Neuronal stem cell (in vitro differentiated cells): ENCODE measurements around the gene CLMN.

Experiments used
- DNase-seq: peaks from one replicate; pipeline ENCODE4 v3.0.0-alpha.2; 2013; ENCODE audit warnings: low spot score
- H2AFZ ChIP-seq: one replicate; pipeline ENCODE4 v1.6.1; 2013; ENCODE audit warnings: mild to moderate bottlenecking, low read length, inconsistent platforms
- H2AK5ac ChIP-seq: 2 replicates; pipeline ENCODE4 v1.6.1; 2013; ENCODE audit warnings: low read depth, mild to moderate bottlenecking, inconsistent platforms, low read length, moderate library complexity, mixed read lengths
- H2BK120ac ChIP-seq: 2 replicates; pipeline ENCODE4 v1.6.1; 2013; ENCODE audit warnings: low read depth, mild to moderate bottlenecking, inconsistent platforms, low read length, moderate library complexity, mixed read lengths
- H2BK12ac ChIP-seq: one replicate; pipeline ENCODE4 v1.6.1; 2013; ENCODE audit warnings: low read length, inconsistent platforms
- H2BK15ac ChIP-seq: 2 replicates; pipeline ENCODE4 v1.6.1; 2013; ENCODE audit warnings: mild to moderate bottlenecking, low read length, inconsistent platforms, mixed read lengths
- H2BK5ac ChIP-seq: one replicate; pipeline ENCODE4 v1.6.1; 2013; ENCODE audit warnings: inconsistent platforms, mild to moderate bottlenecking, low read length, moderate library complexity
- H3K14ac ChIP-seq: one replicate; pipeline ENCODE4 v1.6.1; 2013; ENCODE audit warnings: low read length, inconsistent platforms
- H3K18ac ChIP-seq: 2 replicates; pipeline ENCODE4 v1.6.1; 2013; ENCODE audit warnings: low read length, inconsistent platforms
- H3K23ac ChIP-seq: 2 replicates; pipeline ENCODE4 v1.6.1; 2013; ENCODE audit warnings: low read depth, mild to moderate bottlenecking, mixed read lengths, low read length, inconsistent platforms; ENCODE audit not compliant: poor library complexity
- H3K27ac ChIP-seq: replicated peaks from 3 replicates; pipeline ENCODE4 v1.5.1; 2013; ENCODE audit warnings: low read length, inconsistent platforms
- H3K27me3 ChIP-seq, 3 experiments: 2 replicates each; pipeline ENCODE4 v1.6.1; 2013; ENCODE audit warnings: low read length in 3 of 3, mild to moderate bottlenecking in 2 of 3, inconsistent platforms in 1 of 3, low read depth in 1 of 3, mixed read lengths in 1 of 3, moderate library complexity in 1 of 3; ENCODE audit not compliant: control insufficient read depth in 3 of 3, insufficient read depth in 3 of 3
- H3K36me3 ChIP-seq, 2 donors: replicated peaks in 1 of 2; 2 replicates each; pipeline ENCODE4 v1.6.1; 2013; ENCODE audit warnings: low read length in 2 of 2; ENCODE audit not compliant: control insufficient read depth in 2 of 2, insufficient read depth in 2 of 2
- H3K4ac ChIP-seq: 2 replicates; pipeline ENCODE4 v1.6.1; 2013; ENCODE audit warnings: inconsistent platforms, mild to moderate bottlenecking, low read length, moderate library complexity
- H3K4me1 ChIP-seq, 2 donors: 1 replicate in 1 of 2; 2 replicates in 1 of 2; pipeline ENCODE4 v1.6.1; 2013; ENCODE audit warnings: low read length in 2 of 2, low read depth in 1 of 2; ENCODE audit not compliant: control insufficient read depth in 2 of 2, insufficient read depth in 1 of 2
- H3K4me2 ChIP-seq: one replicate; pipeline ENCODE4 v1.6.1; 2013; ENCODE audit warnings: mild to moderate bottlenecking, low read length, inconsistent platforms; ENCODE audit not compliant: insufficient read depth, poor library complexity, severe bottlenecking
- H3K4me3 ChIP-seq, 2 donors: 2 replicates each; pipeline ENCODE4 v1.5.1; 2013; ENCODE audit warnings: low read length in 2 of 2, mild to moderate bottlenecking in 2 of 2, inconsistent platforms in 1 of 2, moderate library complexity in 1 of 2
- H3K79me1 ChIP-seq: one replicate; pipeline ENCODE4 v1.6.1; 2013; ENCODE audit warnings: low read depth, mild to moderate bottlenecking, inconsistent platforms, low read length, moderate library complexity
- H3K9ac ChIP-seq: one replicate; pipeline ENCODE4 v1.6.1; 2013; ENCODE audit warnings: mild to moderate bottlenecking, low read depth, low read length, inconsistent platforms; ENCODE audit not compliant: poor library complexity
- H3K9me3 ChIP-seq, 2 donors: replicated peaks in 1 of 2; 2 replicates each; pipeline versions ENCODE3 to v1.6.1; 2013; ENCODE audit warnings: low read length in 2 of 2, mild to moderate bottlenecking in 2 of 2, inconsistent platforms in 1 of 2, low read depth in 1 of 2, mixed read lengths in 1 of 2, moderate library complexity in 1 of 2; ENCODE audit not compliant: control insufficient read depth in 2 of 2, insufficient read depth in 1 of 2
- H4K8ac ChIP-seq: one replicate; pipeline ENCODE4 v1.6.1; 2013; ENCODE audit warnings: low read depth, mild to moderate bottlenecking, inconsistent platforms, low read length, moderate library complexity
- H4K91ac ChIP-seq: one replicate; pipeline ENCODE4 v1.6.1; 2013; ENCODE audit warnings: low read length, low read depth, mild to moderate bottlenecking, inconsistent platforms; ENCODE audit not compliant: poor library complexity
- WGBS, 2 donors: extraction: QIAGEN DNeasy Blood & Tissue Kit; methylation state at CpG; one replicate each; pipeline ENCODE4 v1.1.7; 2013; ENCODE audit warnings: missing lambda C conversion rate in 2 of 2, mixed read lengths in 1 of 2; ENCODE audit not compliant: insufficient read length in 2 of 2, insufficient replicate concordance in 1 of 2; ENCODE audit errors: extremely low coverage in 2 of 2; 5-methylcytosine and 5-hydroxymethylcytosine counted together

CLMN gene

DNA sequence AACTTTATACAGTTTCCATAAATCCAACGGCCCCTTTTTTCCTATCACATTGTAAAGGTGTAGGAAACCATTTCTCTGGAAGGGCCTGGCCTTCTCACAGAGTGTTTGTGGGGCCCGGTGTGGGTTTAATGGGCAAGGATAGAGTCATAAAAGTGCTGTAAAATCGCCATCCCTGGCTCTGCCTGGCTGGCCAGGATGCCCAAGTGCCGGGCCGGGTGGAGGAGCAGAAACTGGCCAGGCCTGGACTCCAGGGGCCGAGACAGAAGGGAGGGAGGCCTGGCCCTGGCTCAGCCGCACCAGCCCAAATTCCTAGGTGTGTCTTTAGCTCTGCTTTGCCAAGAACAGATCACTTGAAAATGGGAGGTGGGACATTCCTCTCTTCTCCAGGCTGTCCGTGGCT is 85.3 kb downstream of the CLMN start:
- Histone ChIP-seq H3K4ac (no peak overlapping the region), H2BK12ac (no peak overlapping the region), H3K4me1 (peaks cover 6 to 11% of the 10 kb centered on the region in 2 donors), H3K23ac (no peak overlapping the region), H3K14ac (no peak overlapping the region), H3K79me1 (no peaks in the 10 kb centered on the region), H4K8ac (no peak overlapping the region), H3K4me3 (no peak overlapping the region), H2BK15ac (no peak overlapping the region), H3K27me3 (no peaks in the 10 kb centered on the region), H3K9ac (no peak overlapping the region), H3K36me3 (no peaks in the 10 kb centered on the region), H2AK5ac (no peak overlapping the region), H3K9me3 (no peaks in the 10 kb centered on the region), H3K18ac (peak overlapping the region; percentile 51), H4K91ac (no peak overlapping the region), H3K27ac (no peak overlapping the region), H2AFZ (no peak overlapping the region), H3K4me2 (no peak overlapping the region), H2BK120ac (no peak overlapping the region), H2BK5ac (no peak overlapping the region)
- no peak for DNase-seq
- WGBS, 2 donors: no CpG with 5 or more reads among the region's 8 CpGs

DNA sequence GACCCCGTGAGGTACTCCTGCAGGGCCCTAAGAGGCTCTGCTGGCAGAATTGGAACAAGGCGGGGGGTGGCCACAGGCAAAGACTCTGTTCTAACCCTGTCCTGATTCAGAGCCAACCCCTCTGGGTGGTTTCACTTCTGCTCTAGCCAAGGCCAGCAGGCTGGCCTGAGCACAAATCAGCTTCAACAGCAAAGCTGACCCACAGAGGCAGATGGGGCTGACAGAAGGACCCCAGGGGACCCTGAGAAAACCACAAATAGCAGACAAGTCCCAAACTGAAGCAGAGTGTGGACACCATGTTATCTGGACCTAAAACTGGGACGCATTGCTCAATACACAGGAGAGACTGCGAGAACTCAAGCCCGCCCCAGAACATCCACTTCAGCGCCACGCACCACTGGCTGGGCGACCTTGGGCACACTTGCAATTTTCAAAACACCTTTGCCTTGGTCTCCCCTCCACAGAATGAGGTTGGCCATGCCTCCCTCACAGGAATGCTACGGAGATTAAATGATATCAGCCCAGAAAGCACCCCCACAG is 85.9 kb downstream of the CLMN start:
- Histone ChIP-seq H2BK5ac (no peak overlapping the region), H2BK15ac (no peak overlapping the region), H3K27me3 (no peaks in the 10 kb centered on the region), H3K27ac (no peak overlapping the region), H3K14ac (no peak overlapping the region), H3K4me3 (no peak overlapping the region), H2BK120ac (no peak overlapping the region), H2AK5ac (no peak overlapping the region), H2AFZ (no peak overlapping the region), H3K4me2 (no peak overlapping the region), H3K4me1 (peaks cover 6 to 11% of the 10 kb centered on the region in 2 donors), H3K9ac (no peak overlapping the region), H3K4ac (no peak overlapping the region), H3K18ac (peak overlapping the region; percentile 54), H3K79me1 (no peaks in the 10 kb centered on the region), H3K36me3 (no peaks in the 10 kb centered on the region), H2BK12ac (no peak overlapping the region), H3K23ac (no peak overlapping the region), H3K9me3 (no peaks in the 10 kb centered on the region), H4K91ac (no peak overlapping the region), H4K8ac (no peak overlapping the region)
- WGBS, 2 donors: no CpG with 5 or more reads among the region's 9 CpGs
- DNase-seq: no peak

DNA sequence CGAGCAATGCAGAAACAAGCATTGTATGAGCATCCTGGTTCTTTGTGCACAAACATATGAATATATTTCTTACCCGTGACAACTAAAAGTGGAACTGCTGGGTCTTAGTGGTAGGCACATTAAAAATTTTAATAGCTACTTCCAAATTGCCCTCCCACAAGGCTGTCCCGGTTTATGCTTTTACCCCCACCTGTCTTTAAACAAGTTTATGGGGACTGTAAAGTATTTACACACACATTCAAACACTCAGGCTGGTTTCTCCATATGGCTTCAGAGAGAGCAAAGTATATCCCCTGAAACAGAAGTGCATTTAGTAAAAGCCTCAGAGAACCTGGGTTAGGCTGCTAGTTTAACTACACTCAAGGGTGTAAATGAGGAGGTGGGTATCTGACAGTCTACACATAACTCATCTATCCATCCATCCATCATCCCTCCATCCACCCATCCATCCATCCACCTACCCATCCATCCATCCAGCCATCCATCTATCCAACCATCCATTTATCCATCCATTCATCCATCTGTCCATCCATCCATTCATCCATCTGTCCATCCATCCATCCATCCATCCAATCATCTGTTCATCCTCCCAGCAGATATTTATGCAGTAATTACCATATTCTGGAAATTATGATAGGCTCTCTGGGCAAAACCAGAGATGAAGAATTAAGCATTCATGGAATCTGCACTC is 86.7 kb downstream of the CLMN start:
- no peak overlapping the region for H3K14ac ChIP-seq
- no peak overlapping the region for H3K4me2 ChIP-seq
- no peaks in the 10 kb centered on the region for H3K79me1 ChIP-seq
- no peaks in the 10 kb centered on the region for H3K9me3 ChIP-seq
- no peak overlapping the region for H3K18ac ChIP-seq
- H3K4me3 ChIP-seq: no peak overlapping the region
- peaks cover 5 to 11% of the 10 kb centered on the region in 2 donors for H3K4me1 ChIP-seq
- no CpG with 5 or more reads among the region's 3 CpGs for WGBS, 2 donors
- no peak overlapping the region for H3K9ac ChIP-seq
- no peak overlapping the region for H4K8ac ChIP-seq
- no peak overlapping the region for H3K23ac ChIP-seq
- H2BK15ac ChIP-seq: no peak overlapping the region
- H4K91ac ChIP-seq: no peak overlapping the region
- no peak overlapping the region for H2BK12ac ChIP-seq
- H3K27ac ChIP-seq: no peak overlapping the region
- H3K27me3 ChIP-seq: no peaks in the 10 kb centered on the region
- no peaks in the 10 kb centered on the region for H3K36me3 ChIP-seq
- H2AFZ ChIP-seq: no peak overlapping the region
- H2BK120ac ChIP-seq: no peak overlapping the region
- no peak overlapping the region for H2AK5ac ChIP-seq
- no peak overlapping the region for H3K4ac ChIP-seq
- no peak overlapping the region for H2BK5ac ChIP-seq
- DNase-seq: no peak

DNA sequence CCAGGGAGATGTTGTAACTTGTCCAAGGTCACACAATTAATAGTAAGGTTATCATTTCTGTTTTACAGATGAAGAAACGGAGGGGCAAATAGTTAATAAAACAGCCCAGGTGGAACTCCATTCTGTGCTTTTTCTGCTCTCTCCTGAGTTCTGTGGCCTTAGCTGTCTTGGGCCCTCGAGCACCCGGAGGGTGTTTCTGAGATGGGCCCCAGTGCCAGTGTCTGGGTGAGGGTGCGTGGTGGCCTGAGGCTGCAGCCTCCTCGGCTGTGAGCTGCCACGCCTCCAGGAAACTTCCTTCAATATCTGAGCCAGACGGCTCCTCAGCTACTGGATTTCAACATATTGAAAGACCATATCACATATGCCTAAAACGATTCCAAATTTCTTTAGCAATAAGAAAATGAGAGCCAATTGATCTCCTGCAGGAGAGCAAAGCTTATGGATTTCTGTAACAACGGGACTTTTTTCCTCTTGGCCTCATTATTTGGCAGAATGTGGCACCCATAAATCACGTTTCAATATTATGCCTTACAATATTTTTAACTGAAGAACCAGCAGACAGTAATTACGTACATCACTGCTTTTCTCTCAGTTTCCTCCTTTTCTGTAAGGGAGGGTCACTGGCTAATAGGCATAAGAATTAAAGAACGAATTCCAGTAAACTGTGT is 87.6 kb downstream of the CLMN start:
- Histone ChIP-seq H3K27me3 (no peaks in the 10 kb centered on the region), H3K4me3 (no peak overlapping the region), H3K27ac (no peak overlapping the region), H2BK12ac (no peak overlapping the region), H4K8ac (no peak overlapping the region), H3K9me3 (no peaks in the 10 kb centered on the region), H2BK5ac (no peak overlapping the region), H3K79me1 (no peaks in the 10 kb centered on the region), H2BK15ac (no peak overlapping the region), H2AK5ac (no peak overlapping the region), H4K91ac (no peak overlapping the region), H3K18ac (no peak overlapping the region), H3K4me1 (peaks cover 2 to 4% of the 10 kb centered on the region in 2 donors), H3K4me2 (no peak overlapping the region), H3K14ac (no peak overlapping the region), H3K9ac (no peak overlapping the region), H3K4ac (no peak overlapping the region), H3K23ac (no peak overlapping the region), H3K36me3 (no peaks in the 10 kb centered on the region), H2AFZ (no peak overlapping the region), H2BK120ac (no peak overlapping the region)
- WGBS, 2 donors: no CpG with 5 or more reads among the region's 12 CpGs
- no peak for DNase-seq
